Muscle layer of colon (tissue), 2 donors: ENCODE measurements around the gene ANKEF1.

ENCODE experiments used
- H3K27ac ChIP-seq: one replicate; pipeline ENCODE4 v1.7.0; 2013; ENCODE audit warnings: low read depth, mild to moderate bottlenecking, low read length, moderate library complexity
- H3K27me3 ChIP-seq, 2 donors: one replicate each; pipeline ENCODE4 v1.7.0; 2013; ENCODE audit warnings: low read length in 2 of 2, mild to moderate bottlenecking in 2 of 2; ENCODE audit not compliant: insufficient read depth in 2 of 2, control insufficient read depth in 1 of 2
- H3K36me3 ChIP-seq: one replicate; pipeline ENCODE4 v1.7.0; 2013; ENCODE audit warnings: mild to moderate bottlenecking, low read length; ENCODE audit not compliant: insufficient read depth
- H3K4me1 ChIP-seq: one replicate; pipeline ENCODE4 v1.7.0; 2013; ENCODE audit warnings: mild to moderate bottlenecking, low read length; ENCODE audit not compliant: insufficient read depth
- H3K4me3 ChIP-seq, 2 donors: one replicate each; pipeline ENCODE4 v1.7.0; 2013; ENCODE audit warnings: low read length in 2 of 2, low read depth in 1 of 2, mild to moderate bottlenecking in 1 of 2, moderate library complexity in 1 of 2
- H3K9ac ChIP-seq: one replicate; pipeline ENCODE4 v1.7.0; 2013; ENCODE audit warnings: low read length
- H3K9me3 ChIP-seq: one replicate; pipeline ENCODE4 v1.7.0; 2013; ENCODE audit warnings: mild to moderate bottlenecking, low read length
- donor health status: abdominal sarcoma.
- donor health status: Adenocarcinoma of cecum.

Gene ANKEF1

DNA sequence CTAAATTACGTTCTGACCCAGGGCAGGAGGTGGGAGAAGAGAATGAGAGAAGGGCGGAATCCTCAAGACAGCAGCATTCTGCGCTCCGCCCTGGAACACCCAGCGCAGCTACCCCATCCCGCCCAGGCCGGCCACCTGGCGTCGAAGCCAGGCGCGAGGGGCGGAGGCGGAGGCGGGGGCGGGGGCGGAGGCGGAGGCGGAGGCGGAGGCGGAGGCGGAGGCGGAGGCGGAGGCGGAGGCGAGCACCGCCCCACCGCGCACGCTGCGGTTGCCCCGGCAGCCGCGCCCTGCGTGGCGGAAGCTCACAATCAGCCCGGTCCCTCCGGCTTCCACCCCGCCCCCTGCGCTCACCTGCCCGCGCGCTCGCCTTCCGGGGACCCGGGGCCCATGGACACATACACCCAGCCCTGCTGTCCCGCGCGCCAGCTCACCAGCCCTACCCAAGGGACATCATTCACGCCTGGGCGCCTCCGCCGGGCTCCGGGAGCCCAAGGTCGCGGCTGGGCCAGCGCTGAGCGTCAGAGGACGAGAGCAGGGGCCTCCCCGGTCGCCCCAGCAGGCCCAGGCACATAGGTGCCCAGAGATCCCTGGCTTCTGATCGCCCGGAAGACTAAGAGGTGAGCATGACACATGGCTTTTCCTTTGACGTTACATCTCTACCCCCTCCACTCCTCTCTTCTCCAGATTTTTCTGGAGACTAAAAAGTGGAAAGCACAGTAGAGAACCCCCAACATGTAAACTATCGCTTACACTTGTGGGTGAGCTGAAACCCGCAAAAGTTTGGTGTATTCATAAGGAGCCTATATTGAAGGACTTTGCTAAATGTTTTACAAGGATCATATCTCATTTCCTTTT lies at the start of gene ANKEF1:
ANKEF1 (plus strand) TSS at position 271 of the 855 bp plus-strand sequence. CDS start 3,315 bp downstream, outside the sequence.
- H3K27me3 ChIP-seq, result no peaks in the 10 kb centered on the region
- H3K36me3 ChIP-seq, result no peaks in the 10 kb centered on the region
- no peaks in the 10 kb centered on the region for H3K4me1 ChIP-seq
- H3K9me3 ChIP-seq, result no peaks in the 10 kb centered on the region
- no peak within 1 kb of the TSS for H3K9ac ChIP-seq
- H3K4me3 ChIP-seq, result peak within 1 kb of the TSS in 1 of 2 donors; percentile 58
- H3K27ac ChIP-seq, result no peak within 1 kb of the TSS

- Histone ChIP-seq H3K9me3 (no peaks in the 10 kb centered on the region), H3K27ac (no peak overlapping the region), H3K4me3 (no peak overlapping the region), H3K27me3 (no peaks in the 10 kb centered on the region), H3K36me3 (no peaks in the 10 kb centered on the region), H3K9ac (no peak overlapping the region), H3K4me1 (no peaks in the 10 kb centered on the region)
Measured at GRCh38 chr20:9985281-9985680, 49.5 kb upstream of the ANKEF1 start.

DNA sequence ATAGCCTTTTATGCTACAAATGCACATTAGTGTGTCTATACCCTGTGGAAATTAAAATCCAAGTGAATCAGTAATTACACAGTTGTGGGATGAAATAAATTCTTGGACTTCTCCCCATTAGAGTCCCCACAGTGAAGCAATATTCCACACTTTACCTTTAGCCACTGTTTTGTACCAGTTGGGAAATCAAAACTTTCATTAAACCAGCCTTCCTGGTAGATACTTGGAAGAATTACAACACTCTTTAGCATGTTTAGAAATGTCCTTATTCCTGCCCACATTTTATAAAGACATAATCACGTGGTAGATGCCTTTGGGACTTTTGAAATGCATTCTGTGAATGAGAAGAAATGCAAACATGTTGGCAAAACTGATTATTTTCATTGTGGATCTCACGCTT lies 49.0 kb upstream of the ANKEF1 start:
- H3K9ac ChIP-seq, result no peak overlapping the region
- no peak overlapping the region for H3K27ac ChIP-seq
- H3K36me3 ChIP-seq, result no peaks in the 10 kb centered on the region
- no peak overlapping the region for H3K4me3 ChIP-seq
- H3K9me3 ChIP-seq, result no peaks in the 10 kb centered on the region
- no peaks in the 10 kb centered on the region for H3K27me3 ChIP-seq
- H3K4me1 ChIP-seq, result no peaks in the 10 kb centered on the region

GRCh38 chr20:9989066-9989724 lies 45.6 kb upstream of the ANKEF1 start:
- H3K27ac ChIP-seq, result no peak overlapping the region
- no peaks in the 10 kb centered on the region for H3K4me1 ChIP-seq
- no peaks in the 10 kb centered on the region for H3K27me3 ChIP-seq
- no peaks in the 10 kb centered on the region for H3K9me3 ChIP-seq
- no peak overlapping the region for H3K9ac ChIP-seq
- no peak overlapping the region for H3K4me3 ChIP-seq
- no peaks in the 10 kb centered on the region for H3K36me3 ChIP-seq

- H3K4me1 ChIP-seq, result peaks cover 4% of the 10 kb centered on the region
- H3K9me3 ChIP-seq, result no peaks in the 10 kb centered on the region
- H3K27ac ChIP-seq, result no peak overlapping the region
- H3K9ac ChIP-seq, result no peak overlapping the region
- no peaks in the 10 kb centered on the region for H3K27me3 ChIP-seq
- H3K4me3 ChIP-seq, result no peak overlapping the region
- no peaks in the 10 kb centered on the region for H3K36me3 ChIP-seq
Measured at GRCh38 chr20:9993137-9993536, 41.6 kb upstream of the ANKEF1 start.

DNA sequence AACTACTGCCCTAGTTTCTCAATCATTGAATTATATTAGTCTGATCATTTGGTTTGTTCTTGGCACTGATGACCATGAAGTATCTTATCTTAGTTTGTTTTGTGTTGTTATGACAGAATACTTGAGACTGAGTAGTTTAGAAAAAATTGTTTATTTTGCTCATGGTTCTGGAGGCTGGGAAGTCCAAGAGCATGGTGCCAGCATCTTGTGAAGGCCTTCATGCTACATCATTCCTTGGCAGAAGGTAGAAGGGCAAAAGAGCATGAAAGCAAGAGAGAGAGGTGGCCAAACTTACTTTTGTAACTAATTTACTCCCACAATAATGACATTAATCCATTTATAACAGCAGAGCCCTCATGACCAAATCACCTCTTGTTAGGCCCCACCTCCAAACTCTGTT lies 40.1 kb upstream of the ANKEF1 start:
- Histone ChIP-seq H3K4me3 (no peak overlapping the region), H3K27me3 (no peaks in the 10 kb centered on the region), H3K36me3 (no peaks in the 10 kb centered on the region), H3K9ac (no peak overlapping the region), H3K4me1 (peaks cover 4% of the 10 kb centered on the region), H3K27ac (no peak overlapping the region), H3K9me3 (no peaks in the 10 kb centered on the region)

DNA sequence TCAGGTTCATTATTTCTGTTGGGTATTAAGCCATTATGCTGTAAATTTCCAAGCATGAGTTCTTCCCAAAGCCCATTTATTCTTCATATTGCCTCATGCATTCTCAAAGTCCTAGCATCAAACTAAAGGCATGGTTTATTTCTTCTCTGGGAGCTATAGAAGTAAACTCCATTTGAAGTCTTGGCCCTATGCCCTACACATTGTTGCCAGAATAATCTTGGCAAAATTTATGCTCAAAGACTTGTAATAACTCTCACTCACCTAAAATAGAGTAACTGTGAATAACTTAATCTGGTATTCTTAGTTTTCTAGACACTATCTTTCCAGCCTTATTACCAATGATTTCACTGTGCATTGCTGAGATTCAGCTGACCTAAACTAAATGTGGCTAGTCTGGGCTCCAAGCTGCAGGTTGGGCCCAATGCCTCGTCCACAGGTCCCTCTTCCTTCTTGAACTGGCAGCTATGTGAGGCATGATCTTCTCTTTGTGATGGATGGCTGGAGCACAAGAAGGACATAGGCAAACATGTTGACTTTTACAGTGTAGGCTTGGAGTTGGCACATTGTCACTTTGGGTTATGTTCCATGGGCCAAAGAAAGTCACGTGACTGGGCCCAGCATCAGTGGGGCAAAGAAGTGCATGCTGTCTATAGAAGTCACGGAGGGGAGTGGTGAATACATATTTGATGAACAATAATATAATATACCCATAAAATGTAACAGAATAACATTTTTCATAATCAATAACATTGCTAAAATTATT lies 39.1 kb upstream of the ANKEF1 start:
- H3K9ac ChIP-seq, result no peak overlapping the region
- no peak overlapping the region for H3K4me3 ChIP-seq
- no peak overlapping the region for H3K27ac ChIP-seq
- H3K36me3 ChIP-seq, result no peaks in the 10 kb centered on the region
- peaks cover 4% of the 10 kb centered on the region for H3K4me1 ChIP-seq
- H3K9me3 ChIP-seq, result no peaks in the 10 kb centered on the region
- no peaks in the 10 kb centered on the region for H3K27me3 ChIP-seq

DNA sequence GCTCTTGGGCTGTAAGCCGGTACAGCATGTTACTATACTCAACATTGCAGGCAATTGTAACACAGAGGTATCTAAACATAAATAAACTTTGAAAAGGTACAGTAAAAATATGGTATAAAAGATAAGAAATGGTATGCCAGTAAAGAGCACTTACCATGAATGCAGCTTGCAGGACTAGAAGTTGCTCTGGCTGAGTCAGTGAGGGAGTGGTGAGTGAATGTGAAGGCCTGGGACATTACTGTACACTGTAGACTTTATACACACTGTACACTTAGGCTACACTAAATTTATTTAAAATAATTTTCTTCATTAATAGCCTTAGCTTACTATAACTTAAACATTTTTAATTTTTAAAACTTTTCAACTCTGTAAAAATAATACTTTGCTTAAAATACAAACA lies 37.8 kb upstream of the ANKEF1 start:
- no peak overlapping the region for H3K4me3 ChIP-seq
- no peak overlapping the region for H3K27ac ChIP-seq
- H3K9me3 ChIP-seq, result no peaks in the 10 kb centered on the region

DNA sequence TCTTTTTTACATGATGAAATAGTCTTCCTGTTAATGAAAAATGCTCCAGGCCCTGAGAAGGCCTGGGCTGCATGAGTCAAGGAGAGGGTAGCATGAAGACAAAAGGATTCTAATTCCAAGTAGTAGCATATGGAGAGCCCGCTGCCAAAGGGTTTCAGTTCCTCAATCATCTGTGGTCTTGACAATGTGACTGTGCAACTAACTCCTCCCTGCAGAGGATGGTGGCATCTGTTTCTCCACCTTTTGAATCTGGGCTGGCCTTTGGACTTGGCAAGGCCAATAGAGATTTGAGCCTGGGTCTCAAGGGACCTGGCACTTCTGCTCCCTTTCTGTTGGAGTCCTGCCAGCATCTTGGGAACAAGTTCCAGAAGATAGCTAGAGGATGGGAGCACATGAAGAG lies 35.1 kb upstream of the ANKEF1 start:
- Histone ChIP-seq H3K9ac (no peak overlapping the region), H3K27ac (no peak overlapping the region), H3K27me3 (no peaks in the 10 kb centered on the region), H3K36me3 (no peaks in the 10 kb centered on the region), H3K9me3 (no peaks in the 10 kb centered on the region), H3K4me3 (no peak overlapping the region), H3K4me1 (peaks cover 4% of the 10 kb centered on the region)

More for the DNA sequence above, 37.8 kb upstream of the ANKEF1 start:
- Histone ChIP-seq H3K4me1 (peaks cover 4% of the 10 kb centered on the region), H3K9ac (no peak overlapping the region), H3K27me3 (no peaks in the 10 kb centered on the region), H3K36me3 (no peaks in the 10 kb centered on the region)

- no peaks in the 10 kb centered on the region for H3K9me3 ChIP-seq
- no peaks in the 10 kb centered on the region for H3K27me3 ChIP-seq
- H3K36me3 ChIP-seq, result no peaks in the 10 kb centered on the region
- H3K4me1 ChIP-seq, result no peaks in the 10 kb centered on the region
- H3K4me3 ChIP-seq, result no peak overlapping the region
- H3K27ac ChIP-seq, result no peak overlapping the region
- no peak overlapping the region for H3K9ac ChIP-seq
Measured at GRCh38 chr20:10002866-10003265, 31.9 kb upstream of the ANKEF1 start.

GRCh38 chr20:10004900-10005299 lies 29.9 kb upstream of the ANKEF1 start:
- H3K9ac ChIP-seq, result no peak overlapping the region
- H3K4me1 ChIP-seq, result no peaks in the 10 kb centered on the region
- no peak overlapping the region for H3K27ac ChIP-seq
- no peaks in the 10 kb centered on the region for H3K36me3 ChIP-seq
- no peaks in the 10 kb centered on the region for H3K9me3 ChIP-seq
- no peak overlapping the region for H3K4me3 ChIP-seq
- H3K27me3 ChIP-seq, result no peaks in the 10 kb centered on the region
